Neural cell (in vitro differentiated cells): Measurements from ENCODE around the gene COL4A2. TPM values are rescaled to one million over a fixed set of nuclear protein-coding genes. Genes with fewer than 3 reads are reported as not detected.

ENCODE experiments used
- H2AFZ ChIP-seq: fragments of 200-600, 300-800 bp; sonication (generic), shearing (Covaris generic); 2 replicates; pipeline ENCODE4 v1.6.0; 2014; ENCODE audit warnings: low read depth, mild to moderate bottlenecking, antibody characterized with exemption, low read length, moderate library complexity
- H3F3A ChIP-seq: fragments of 200-600 bp; shearing (Covaris generic); 2 replicates; pipeline ENCODE4 v1.6.1; 2016; ENCODE audit warnings: mild to moderate bottlenecking, moderate library complexity, mixed read lengths, antibody characterized with exemption, low read length; ENCODE audit not compliant: insufficient read depth, poor library complexity, severe bottlenecking
- H3K27ac ChIP-seq: fragments of 200-600, 300-800 bp; sonication (generic), shearing (Covaris generic); 2 replicates; pipeline ENCODE4 v1.5.1; 2014; ENCODE audit warnings: mild to moderate bottlenecking, low read length, moderate library complexity
- H3K27me3 ChIP-seq: fragments of 300-800, 200-600 bp; sonication (generic), shearing (Covaris generic); 2 replicates; pipeline ENCODE4 v1.6.0; 2014; ENCODE audit warnings: mild to moderate bottlenecking, low read depth, low read length, moderate library complexity; ENCODE audit not compliant: insufficient read depth
- H3K36me3 ChIP-seq: fragments of 300-800, 200-600 bp; sonication (generic), shearing (Covaris generic); 2 replicates; pipeline ENCODE4 v1.5.1; 2014; ENCODE audit warnings: mild to moderate bottlenecking, antibody characterized with exemption, low read length, moderate library complexity; ENCODE audit not compliant: insufficient read depth
- H3K4me2 ChIP-seq: fragments of 300-800, 200-600 bp; sonication (generic), shearing (Covaris generic); 2 replicates; pipeline ENCODE4 v1.6.0; 2014; ENCODE audit warnings: mild to moderate bottlenecking, low read length
- H3K4me3 ChIP-seq: fragments of 300-800, 200-600 bp; sonication (generic), shearing (Covaris generic); 2 replicates; pipeline ENCODE4 v1.5.1; 2014; ENCODE audit warnings: mild to moderate bottlenecking, low read length, moderate library complexity
- H3K79me2 ChIP-seq: fragments of 200-600 bp; shearing (Covaris generic); replicated peaks from 2 replicates; pipeline ENCODE4 v1.6.0; 2014; ENCODE audit warnings: mild to moderate bottlenecking, low read length, moderate library complexity; ENCODE audit not compliant: insufficient read depth
- H3K9ac ChIP-seq: fragments of 300-800, 200-600 bp; sonication (generic), shearing (Covaris generic); 2 replicates; pipeline ENCODE4 v1.6.1; 2016; ENCODE audit warnings: mild to moderate bottlenecking, low read length, mixed read lengths
- H3K9me2 ChIP-seq: fragments of 200-600 bp; shearing (Covaris generic); 2 replicates; pipeline ENCODE4 v1.6.1; 2016; ENCODE audit warnings: mild to moderate bottlenecking, low read length, mixed read lengths; ENCODE audit not compliant: insufficient read depth
- H3K9me3 ChIP-seq: fragments of 200-600, 300-800 bp; sonication (generic), shearing (Covaris generic); 2 replicates; pipeline ENCODE4 v1.6.1; 2016; ENCODE audit warnings: mild to moderate bottlenecking, mixed run types, low read length, moderate library complexity, mixed read lengths
- H4K20me1 ChIP-seq: fragments of 200-600 bp; shearing (Covaris generic); 2 replicates; pipeline ENCODE4 v1.6.1; 2016; ENCODE audit warnings: mild to moderate bottlenecking, mixed run types; ENCODE audit not compliant: insufficient read depth
- EP300 ChIP-seq: fragments of 450-650 bp; conservative IDR thresholded peaks from 2 replicates; pipeline ENCODE4 v1.6.1; 2014; ENCODE audit warnings: antibody characterized with exemption, mild to moderate bottlenecking, moderate library complexity; ENCODE audit not compliant: poor library complexity, severe bottlenecking
- EZH2 ChIP-seq: fragments of 200-600, 300-800 bp; shearing (Covaris generic), sonication (generic); IDR thresholded peaks from 2 replicates; pipeline ENCODE4 v1.6.1; 2014; ENCODE audit warnings: antibody characterized with exemption, low read length, borderline replicate concordance, mild to moderate bottlenecking; ENCODE audit not compliant: insufficient read depth, poor library complexity, severe bottlenecking
- MXI1 ChIP-seq: fragments of 450-650 bp; conservative IDR thresholded peaks from 2 replicates; pipeline ENCODE4 v1.6.1; 2014; ENCODE audit warnings: antibody characterized with exemption, mild to moderate bottlenecking; ENCODE audit not compliant: poor library complexity, severe bottlenecking
- POLR2AphosphoS5 ChIP-seq: IDR thresholded peaks from 2 replicates; pipeline ENCODE4 v1.6.1; 2012
- RAD21 ChIP-seq: fragments of 450-650 bp; conservative IDR thresholded peaks from 2 replicates; pipeline ENCODE4 v1.6.1; 2014; ENCODE audit warnings: antibody characterized with exemption, mild to moderate bottlenecking, moderate library complexity
- SMC3 ChIP-seq: fragments of 450-650 bp; conservative IDR thresholded peaks from 2 replicates; pipeline ENCODE4 v1.6.1; 2014; ENCODE audit warnings: antibody characterized with exemption, mild to moderate bottlenecking, moderate library complexity; ENCODE audit not compliant: poor library complexity
- TAF1 ChIP-seq: IDR thresholded peaks from 2 replicates; pipeline ENCODE4 v1.6.1; 2012; ENCODE audit warnings: low read depth
- polyA plus RNA-seq: library from polyadenylated mRNA; depleted of rRNA; stranded (reverse); fragments of >200 nt; gene quantifications from 2 replicates; pipeline ENCODE4 v1.2.3, GENCODE V29; 2014
- TF ChIP-seq, protein P1 (sequence below): fragments of 450-650 bp; IDR thresholded peaks from 2 replicates; pipeline ENCODE4 v1.5.1; 2014; ENCODE audit warnings: antibody characterized with exemption, mild to moderate bottlenecking, moderate library complexity; ENCODE audit not compliant: poor library complexity, severe bottlenecking
- TF ChIP-seq, protein P2 (sequence below): IDR thresholded peaks from 2 replicates; pipeline ENCODE4 v1.6.1; 2012; ENCODE audit warnings: borderline replicate concordance

COL4A2 gene
- polyA plus RNA-seq, 1 donor from 2014 or later, result 30.8 TPM

DNA sequence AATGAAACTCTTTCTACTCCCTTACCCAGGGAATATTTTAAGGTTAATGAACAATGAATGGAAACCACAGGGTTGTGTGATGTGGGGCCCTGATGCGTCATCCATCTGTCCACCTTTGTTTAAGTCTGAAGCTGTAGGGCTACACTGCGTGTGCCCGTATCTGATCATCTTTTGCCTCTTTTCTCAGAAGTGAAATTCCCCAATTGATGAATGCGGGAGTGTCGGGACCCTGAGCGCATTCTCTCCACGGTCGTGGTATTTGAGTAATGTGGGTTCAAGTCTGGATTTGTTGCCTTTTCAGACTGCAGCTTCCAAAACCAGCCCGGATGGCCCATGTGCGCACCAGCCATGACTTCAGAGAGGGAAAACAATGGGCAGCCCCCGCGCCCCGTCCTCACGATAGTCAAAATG, 112.3 kb downstream of the COL4A2 start:
- no peak overlapping the region for H3K9ac ChIP-seq
- no peaks in the 10 kb centered on the region for H3K9me3 ChIP-seq
- H3K4me2 ChIP-seq, result no peak overlapping the region
- H3K4me3 ChIP-seq, result no peak overlapping the region
- H4K20me1 ChIP-seq, result no peaks in the 10 kb centered on the region
- no peaks in the 10 kb centered on the region for H3K79me2 ChIP-seq
- no peak for TF ChIP-seq TAF1
- no peak for TF ChIP-seq EZH2
- no peak for TF ChIP-seq EP300
- TF ChIP-seq, protein P1, sequence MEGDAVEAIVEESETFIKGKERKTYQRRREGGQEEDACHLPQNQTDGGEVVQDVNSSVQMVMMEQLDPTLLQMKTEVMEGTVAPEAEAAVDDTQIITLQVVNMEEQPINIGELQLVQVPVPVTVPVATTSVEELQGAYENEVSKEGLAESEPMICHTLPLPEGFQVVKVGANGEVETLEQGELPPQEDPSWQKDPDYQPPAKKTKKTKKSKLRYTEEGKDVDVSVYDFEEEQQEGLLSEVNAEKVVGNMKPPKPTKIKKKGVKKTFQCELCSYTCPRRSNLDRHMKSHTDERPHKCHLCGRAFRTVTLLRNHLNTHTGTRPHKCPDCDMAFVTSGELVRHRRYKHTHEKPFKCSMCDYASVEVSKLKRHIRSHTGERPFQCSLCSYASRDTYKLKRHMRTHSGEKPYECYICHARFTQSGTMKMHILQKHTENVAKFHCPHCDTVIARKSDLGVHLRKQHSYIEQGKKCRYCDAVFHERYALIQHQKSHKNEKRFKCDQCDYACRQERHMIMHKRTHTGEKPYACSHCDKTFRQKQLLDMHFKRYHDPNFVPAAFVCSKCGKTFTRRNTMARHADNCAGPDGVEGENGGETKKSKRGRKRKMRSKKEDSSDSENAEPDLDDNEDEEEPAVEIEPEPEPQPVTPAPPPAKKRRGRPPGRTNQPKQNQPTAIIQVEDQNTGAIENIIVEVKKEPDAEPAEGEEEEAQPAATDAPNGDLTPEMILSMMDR, result no peak
- TF ChIP-seq, protein P2, sequence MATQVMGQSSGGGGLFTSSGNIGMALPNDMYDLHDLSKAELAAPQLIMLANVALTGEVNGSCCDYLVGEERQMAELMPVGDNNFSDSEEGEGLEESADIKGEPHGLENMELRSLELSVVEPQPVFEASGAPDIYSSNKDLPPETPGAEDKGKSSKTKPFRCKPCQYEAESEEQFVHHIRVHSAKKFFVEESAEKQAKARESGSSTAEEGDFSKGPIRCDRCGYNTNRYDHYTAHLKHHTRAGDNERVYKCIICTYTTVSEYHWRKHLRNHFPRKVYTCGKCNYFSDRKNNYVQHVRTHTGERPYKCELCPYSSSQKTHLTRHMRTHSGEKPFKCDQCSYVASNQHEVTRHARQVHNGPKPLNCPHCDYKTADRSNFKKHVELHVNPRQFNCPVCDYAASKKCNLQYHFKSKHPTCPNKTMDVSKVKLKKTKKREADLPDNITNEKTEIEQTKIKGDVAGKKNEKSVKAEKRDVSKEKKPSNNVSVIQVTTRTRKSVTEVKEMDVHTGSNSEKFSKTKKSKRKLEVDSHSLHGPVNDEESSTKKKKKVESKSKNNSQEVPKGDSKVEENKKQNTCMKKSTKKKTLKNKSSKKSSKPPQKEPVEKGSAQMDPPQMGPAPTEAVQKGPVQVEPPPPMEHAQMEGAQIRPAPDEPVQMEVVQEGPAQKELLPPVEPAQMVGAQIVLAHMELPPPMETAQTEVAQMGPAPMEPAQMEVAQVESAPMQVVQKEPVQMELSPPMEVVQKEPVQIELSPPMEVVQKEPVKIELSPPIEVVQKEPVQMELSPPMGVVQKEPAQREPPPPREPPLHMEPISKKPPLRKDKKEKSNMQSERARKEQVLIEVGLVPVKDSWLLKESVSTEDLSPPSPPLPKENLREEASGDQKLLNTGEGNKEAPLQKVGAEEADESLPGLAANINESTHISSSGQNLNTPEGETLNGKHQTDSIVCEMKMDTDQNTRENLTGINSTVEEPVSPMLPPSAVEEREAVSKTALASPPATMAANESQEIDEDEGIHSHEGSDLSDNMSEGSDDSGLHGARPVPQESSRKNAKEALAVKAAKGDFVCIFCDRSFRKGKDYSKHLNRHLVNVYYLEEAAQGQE, result no peak
- no peak for TF ChIP-seq SMC3
- TF ChIP-seq RAD21, result no peak
- TF ChIP-seq POLR2AphosphoS5, result no peak
- TF ChIP-seq MXI1, result no peak
- no peak overlapping the region for H2AFZ ChIP-seq
- H3F3A ChIP-seq, result no peaks in the 10 kb centered on the region
- H3K9me2 ChIP-seq, result no peaks in the 10 kb centered on the region
- no peak overlapping the region for H3K27ac ChIP-seq
- H3K27me3 ChIP-seq, result no peaks in the 10 kb centered on the region
- no peaks in the 10 kb centered on the region for H3K36me3 ChIP-seq

DNA sequence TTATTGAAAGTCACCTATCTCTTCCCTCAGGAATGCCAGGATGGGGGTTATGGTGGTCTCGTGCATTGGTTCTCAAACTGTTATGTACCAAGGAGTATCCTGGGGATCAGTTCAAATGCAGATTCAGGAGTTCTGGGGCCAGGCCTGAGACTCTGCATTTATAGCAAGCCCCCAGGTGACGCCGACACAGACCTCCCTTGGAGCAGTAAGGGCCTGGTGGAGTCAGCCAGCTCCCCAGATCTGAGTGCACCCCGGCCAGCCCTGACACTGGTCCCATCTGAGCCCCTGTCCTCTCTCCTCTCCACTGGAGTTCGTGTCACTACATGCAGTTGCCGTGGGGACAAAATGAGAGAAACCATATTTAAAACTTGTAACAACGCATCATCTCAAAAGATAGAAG, 112.9 kb downstream of the COL4A2 start:
- Histone ChIP-seq H3K9ac (no peak overlapping the region), H3K27ac (no peak overlapping the region), H4K20me1 (no peaks in the 10 kb centered on the region), H3K4me2 (no peak overlapping the region), H2AFZ (no peak overlapping the region), H3K27me3 (no peaks in the 10 kb centered on the region), H3K79me2 (no peaks in the 10 kb centered on the region), H3K9me3 (no peaks in the 10 kb centered on the region), H3K36me3 (no peaks in the 10 kb centered on the region), H3K9me2 (no peaks in the 10 kb centered on the region), H3F3A (no peaks in the 10 kb centered on the region), H3K4me3 (no peak overlapping the region)
- TF ChIP-seq POLR2AphosphoS5 (no peak), EP300 (no peak), TAF1 (no peak), SMC3 (no peak), EZH2 (no peak), RAD21 (no peak), MXI1 (no peak)
- TF ChIP-seq, protein P2, result no peak
- TF ChIP-seq, protein P1, result no peak
